ENCODE results near the gene TMEM248.
"Not testable (repeated sequence)": the region's sequence is repeated elsewhere in the genome, so short reads cannot be mapped to it uniquely, and the experiment has no call there.

TMEM248 gene

DNA sequence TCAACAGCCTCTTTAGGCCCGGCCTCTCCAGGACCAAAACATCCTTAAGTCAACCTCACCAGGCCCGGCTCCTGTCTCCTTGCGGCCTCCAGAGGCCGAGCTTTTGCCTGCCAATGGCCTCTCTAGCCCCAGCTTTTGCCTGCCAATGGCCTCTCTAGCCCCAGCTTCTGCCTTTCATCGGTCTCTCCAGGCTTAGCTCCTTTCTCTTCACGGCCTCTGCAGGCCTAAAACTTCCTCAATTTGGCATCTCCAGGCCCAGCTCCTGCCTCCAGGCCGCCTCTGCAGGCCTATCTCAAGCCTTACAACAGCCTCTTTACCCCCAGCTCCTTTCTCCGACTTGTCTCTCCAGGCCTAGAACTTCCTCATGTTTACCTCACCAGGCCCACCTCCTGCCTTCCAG lies 15.7 kb upstream of the TMEM248 start:
- Histone ChIP-seq H3K27me3 (replicated peaks) (no peaks in the 10 kb centered on the region), H3K27ac (no peak overlapping the region), H3K36me3 (replicated peaks) (no peaks in the 10 kb centered on the region), H3K4me3 (ENCODE audit: low read depth, low read length) (no peak overlapping the region)
- TF ChIP-seq, protein P1, sequence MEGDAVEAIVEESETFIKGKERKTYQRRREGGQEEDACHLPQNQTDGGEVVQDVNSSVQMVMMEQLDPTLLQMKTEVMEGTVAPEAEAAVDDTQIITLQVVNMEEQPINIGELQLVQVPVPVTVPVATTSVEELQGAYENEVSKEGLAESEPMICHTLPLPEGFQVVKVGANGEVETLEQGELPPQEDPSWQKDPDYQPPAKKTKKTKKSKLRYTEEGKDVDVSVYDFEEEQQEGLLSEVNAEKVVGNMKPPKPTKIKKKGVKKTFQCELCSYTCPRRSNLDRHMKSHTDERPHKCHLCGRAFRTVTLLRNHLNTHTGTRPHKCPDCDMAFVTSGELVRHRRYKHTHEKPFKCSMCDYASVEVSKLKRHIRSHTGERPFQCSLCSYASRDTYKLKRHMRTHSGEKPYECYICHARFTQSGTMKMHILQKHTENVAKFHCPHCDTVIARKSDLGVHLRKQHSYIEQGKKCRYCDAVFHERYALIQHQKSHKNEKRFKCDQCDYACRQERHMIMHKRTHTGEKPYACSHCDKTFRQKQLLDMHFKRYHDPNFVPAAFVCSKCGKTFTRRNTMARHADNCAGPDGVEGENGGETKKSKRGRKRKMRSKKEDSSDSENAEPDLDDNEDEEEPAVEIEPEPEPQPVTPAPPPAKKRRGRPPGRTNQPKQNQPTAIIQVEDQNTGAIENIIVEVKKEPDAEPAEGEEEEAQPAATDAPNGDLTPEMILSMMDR (IDR thresholded peaks at IDR 0.05; ENCODE audit: low read depth, low read length, missing control alignments), result no peak
- no peak for DNase-seq
- in situ Hi-C loops (cut with HindIII; ENCODE audit: low pct_ligation_motif_present, low sequenced_read_pairs), result no loop called here

DNA sequence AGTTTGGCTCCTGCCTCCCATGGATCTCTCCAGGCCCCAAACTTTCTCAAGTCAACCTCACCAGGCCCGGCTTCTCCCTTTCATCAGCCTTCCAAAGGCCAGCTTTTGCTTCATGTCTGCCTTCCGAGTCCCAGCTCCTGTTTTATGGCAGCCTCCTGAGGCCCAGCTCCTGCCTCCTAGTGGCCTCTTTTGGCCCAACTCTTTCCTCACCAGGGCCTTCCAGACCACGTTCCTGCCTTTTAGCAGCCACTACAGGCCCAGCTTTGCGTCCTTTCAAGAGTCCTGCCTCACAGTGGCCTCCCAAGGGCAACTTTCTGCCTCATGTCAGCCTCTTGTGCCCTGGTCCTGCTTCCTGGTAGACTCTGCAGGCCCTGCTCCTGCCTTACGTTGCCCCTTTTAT lies 15.3 kb upstream of the TMEM248 start:
- no peak for DNase-seq
- Histone ChIP-seq H3K27me3 (replicated peaks) (no peaks in the 10 kb centered on the region), H3K36me3 (replicated peaks) (no peaks in the 10 kb centered on the region), H3K27ac (no peak overlapping the region), H3K4me3 (ENCODE audit: low read depth, low read length) (no peak overlapping the region)
- TF ChIP-seq, protein P1 (IDR thresholded peaks at IDR 0.05; ENCODE audit: low read depth, low read length, missing control alignments), result peak; percentile 54
- in situ Hi-C loops (cut with HindIII; ENCODE audit: low pct_ligation_motif_present, low sequenced_read_pairs), result no loop called here

DNA sequence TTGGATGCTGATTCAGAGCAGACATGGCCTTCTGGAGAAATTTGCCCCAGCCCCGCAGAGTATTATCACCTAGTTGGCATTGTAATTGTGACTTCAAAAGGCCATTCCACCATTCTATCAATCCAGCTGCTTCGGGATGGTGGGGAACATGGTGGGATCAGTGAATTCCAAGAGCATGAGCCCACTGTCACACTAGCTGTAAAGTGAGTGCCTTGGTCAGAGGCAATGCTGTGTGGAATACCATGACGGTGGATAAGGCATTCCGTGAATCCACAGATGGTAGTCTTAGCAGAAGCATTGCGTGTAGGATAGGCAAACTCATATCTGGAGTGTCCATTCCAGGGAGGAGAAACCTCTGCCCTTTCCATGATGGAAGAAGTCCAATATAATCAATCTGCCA lies 13.3 kb upstream of the TMEM248 start:
- Histone ChIP-seq H3K36me3 (replicated peaks) (no peaks in the 10 kb centered on the region), H3K27ac (no peak overlapping the region), H3K27me3 (replicated peaks) (no peaks in the 10 kb centered on the region), H3K4me3 (ENCODE audit: low read depth, low read length) (no peak overlapping the region)
- no peak for DNase-seq
- TF ChIP-seq, protein P1 (IDR thresholded peaks at IDR 0.05; ENCODE audit: low read depth, low read length, missing control alignments), result no peak
- in situ Hi-C loops (cut with HindIII; ENCODE audit: low pct_ligation_motif_present, low sequenced_read_pairs), result no loop called here

DNA sequence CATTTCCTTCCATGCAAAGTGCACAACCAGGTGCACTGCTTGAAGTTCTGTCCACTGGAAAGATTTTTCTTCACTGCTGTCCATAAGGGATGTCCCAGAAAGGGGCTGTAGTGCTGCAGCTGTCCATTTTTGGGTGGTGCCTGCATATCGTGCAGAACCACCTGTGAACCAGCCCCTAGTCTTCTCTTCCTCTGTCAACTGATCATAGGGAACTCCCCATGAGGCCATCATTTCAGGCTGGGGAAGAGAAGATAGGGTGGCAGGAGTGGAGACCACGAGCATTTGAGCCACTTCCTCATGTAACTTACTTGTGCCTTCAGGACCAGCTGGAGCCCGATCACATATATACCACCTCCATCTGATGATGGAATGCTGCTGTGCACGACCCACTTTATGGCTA lies 12.4 kb upstream of the TMEM248 start:
- DNase-seq; in situ Hi-C loops (cut with HindIII; ENCODE audit: low pct_ligation_motif_present, low sequenced_read_pairs); H3K27ac ChIP-seq; H3K4me3 ChIP-seq (ENCODE audit: low read depth, low read length); H3K36me3 ChIP-seq (replicated peaks); H3K27me3 ChIP-seq (replicated peaks): not testable (repeated sequence)

DNA sequence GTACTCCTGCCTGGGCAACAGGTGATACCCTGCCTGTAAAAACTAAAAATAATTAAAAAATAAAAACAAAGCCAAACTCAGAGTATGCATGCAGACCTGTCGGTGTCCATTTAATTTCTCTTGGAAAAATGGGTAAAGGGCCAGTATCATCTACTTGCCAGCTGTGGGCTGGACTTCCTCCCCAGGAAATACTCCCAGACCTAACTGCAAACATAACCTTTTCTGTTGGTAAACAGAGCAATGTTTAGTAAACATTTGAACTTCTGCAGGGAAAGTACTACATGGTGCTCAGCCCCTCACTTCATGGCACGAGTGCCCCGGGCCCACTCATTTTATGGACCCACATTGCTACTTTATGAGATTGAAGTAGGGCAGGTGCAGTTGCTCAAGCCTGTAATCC lies 10.2 kb upstream of the TMEM248 start:
- H3K27ac ChIP-seq, result no peak overlapping the region
- no peak for DNase-seq
- H3K27me3 ChIP-seq (replicated peaks), result no peaks in the 10 kb centered on the region
- in situ Hi-C loops (cut with HindIII; ENCODE audit: low pct_ligation_motif_present, low sequenced_read_pairs), result no loop called here
- H3K4me3 ChIP-seq (ENCODE audit: low read depth, low read length), result no peak overlapping the region
- H3K36me3 ChIP-seq (replicated peaks), result no peaks in the 10 kb centered on the region
- TF ChIP-seq, protein P1 (IDR thresholded peaks at IDR 0.05; ENCODE audit: low read depth, low read length, missing control alignments), result no peak

DNA sequence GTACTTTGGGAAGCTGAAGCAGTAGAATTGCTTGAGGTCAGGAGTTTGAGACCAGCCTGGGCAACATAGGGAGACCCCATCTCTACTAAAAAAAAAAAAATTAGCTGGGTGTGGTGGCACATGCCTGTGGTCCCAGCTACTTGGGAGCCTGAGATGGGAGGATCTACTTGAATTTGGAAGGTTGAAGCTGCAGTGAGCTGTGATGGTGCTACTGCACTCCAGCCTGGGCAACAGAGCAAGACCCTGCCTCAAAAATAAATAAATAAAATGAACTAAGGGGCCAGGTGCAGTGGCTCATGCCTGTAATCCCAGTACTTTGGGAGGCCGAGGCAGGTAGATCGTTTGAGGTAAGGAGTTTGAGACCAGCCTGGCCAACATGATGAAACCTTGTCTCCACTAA lies 9.8 kb upstream of the TMEM248 start:
- H3K4me3 ChIP-seq (ENCODE audit: low read depth, low read length); DNase-seq; H3K27ac ChIP-seq; H3K36me3 ChIP-seq (replicated peaks); in situ Hi-C loops (cut with HindIII; ENCODE audit: low pct_ligation_motif_present, low sequenced_read_pairs); H3K27me3 ChIP-seq (replicated peaks): not testable (repeated sequence)

DNA sequence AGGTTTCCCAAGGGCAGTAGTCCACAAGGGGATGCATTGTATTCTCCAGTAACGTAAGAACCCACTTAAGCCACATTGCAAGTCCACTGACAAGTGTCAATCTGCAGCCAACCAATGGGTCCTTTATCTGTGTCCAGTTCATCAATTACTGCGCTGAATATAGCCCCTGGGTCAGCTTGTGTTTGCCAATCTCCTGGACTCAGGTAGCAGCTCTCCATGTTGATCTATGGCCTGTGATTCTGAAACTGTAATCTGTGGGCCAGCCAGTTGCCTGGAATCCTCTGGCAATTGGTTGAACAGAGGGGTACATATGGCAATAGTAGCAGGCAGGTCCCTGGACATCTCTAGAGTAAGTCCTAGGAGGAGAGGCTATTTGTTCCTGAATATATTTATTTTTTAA lies 8.8 kb upstream of the TMEM248 start:
- TF ChIP-seq, protein P1 (IDR thresholded peaks at IDR 0.05; ENCODE audit: low read depth, low read length, missing control alignments), result no peak
- in situ Hi-C loops (cut with HindIII; ENCODE audit: low pct_ligation_motif_present, low sequenced_read_pairs), result no loop called here
- no peaks in the 10 kb centered on the region for H3K27me3 ChIP-seq (replicated peaks)
- H3K27ac ChIP-seq, result no peak overlapping the region
- DNase-seq, result no peak
- no peaks in the 10 kb centered on the region for H3K36me3 ChIP-seq (replicated peaks)
- H3K4me3 ChIP-seq (ENCODE audit: low read depth, low read length), result no peak overlapping the region
